GM12874 (cell line): Measurements from ENCODE around the gene DAB2IP.

ENCODE experiments used
- CTCF ChIP-seq: IDR thresholded peaks from 2 replicates; pipeline ENCODE4 v1.5.1; 2011; ENCODE audit warnings: low read depth, mild to moderate bottlenecking, control low read depth, low read length, moderate library complexity; ENCODE audit not compliant: insufficient read depth

The DAB2IP gene

GRCh38 chr9:121728916-121729315, 77.5 kb downstream of the DAB2IP start:
- TF ChIP-seq CTCF, result no peak

GRCh38 chr9:121729769-121730562, 78.5 kb downstream of the DAB2IP start:
- TF ChIP-seq CTCF, result no peak

- no peak for TF ChIP-seq CTCF
Measured at GRCh38 chr9:121731090-121731489, 79.7 kb downstream of the DAB2IP start.

- TF ChIP-seq CTCF, result no peak
Measured at GRCh38 chr9:121731919-121732318, 80.5 kb downstream of the DAB2IP start.

- no peak for TF ChIP-seq CTCF
Measured at GRCh38 chr9:121732389-121732788, 81.0 kb downstream of the DAB2IP start.

GRCh38 chr9:121732886-121733285, 81.5 kb downstream of the DAB2IP start:
- no peak for TF ChIP-seq CTCF

- TF ChIP-seq CTCF, result no peak
Measured at GRCh38 chr9:121734465-121734864, 83.0 kb downstream of the DAB2IP start.
